HEK293T (cell line): Measurements from ENCODE around the gene CTNNBL1.

ENCODE experiments used
- FOXK2 ChIP-seq: fragments of 450-650 bp; IDR thresholded peaks from 2 replicates; pipeline ENCODE4 v1.6.1; 2016; ENCODE audit warnings: mild to moderate bottlenecking
- HDGF ChIP-seq: fragments of 450-650 bp; IDR thresholded peaks from 2 replicates; pipeline ENCODE4 v1.6.1; 2017; ENCODE audit warnings: antibody characterized with exemption, borderline replicate concordance
- SUZ12 ChIP-seq: fragments of 450-650 bp; IDR thresholded peaks from 2 replicates; pipeline ENCODE4 v1.6.1; 2016; ENCODE audit warnings: mild to moderate bottlenecking

GRCh38 chr20:37904008-37904642 lies 210.3 kb downstream of the CTNNBL1 start:
- TF ChIP-seq FOXK2 (no peak), SUZ12 (no peak), HDGF (no peak)
